Body of pancreas (tissue), 4 donors: ENCODE results near the gene FOXP3. TPM values are rescaled to one million over a fixed set of nuclear protein-coding genes. Genes with fewer than 3 reads are reported as not detected.

Experiments
- ATAC-seq: fragments of 150-250 bp; one replicate; pipeline ENCODE4 v1.9.1; 2016
- DNase-seq, 4 donors: peaks; one replicate each; pipeline ENCODE4 v3.0.0-alpha.2; 2019
- H3K27ac ChIP-seq, 4 donors: fragments of 200-600 bp; sonication (generic); 1 replicate in 3 of 4; 2 replicates in 1 of 4; pipeline versions ENCODE4 v1.5.1 to v1.6.1; 2016 to 2019; ENCODE audit warnings: mild to moderate bottlenecking in 1 of 4, mixed read lengths in 1 of 4, moderate library complexity in 1 of 4
- H3K27me3 ChIP-seq, 2 donors: fragments of 200-600 bp; sonication (generic); one replicate each; pipeline ENCODE4 v1.6.0; 2016; ENCODE audit warnings: mild to moderate bottlenecking in 1 of 2
- H3K36me3 ChIP-seq, 2 donors: fragments of 200-600 bp; sonication (generic); replicated peaks in 1 of 2; 2 replicates each; pipeline ENCODE4 v1.5.1; 2016; ENCODE audit warnings: low read depth in 2 of 2; ENCODE audit not compliant: insufficient read depth in 1 of 2
- H3K4me1 ChIP-seq: fragments of 200-600 bp; sonication (generic); one replicate; pipeline ENCODE4 v1.6.0; 2016
- H3K4me3 ChIP-seq, 2 donors: fragments of 200-600 bp; sonication (generic); 1 replicate in 1 of 2; 2 replicates in 1 of 2; pipeline ENCODE4 v1.5.1; 2016 to 2019
- H3K9me3 ChIP-seq, 3 donors: fragments of 200-600 bp; sonication (generic); 1 replicate in 2 of 3; 2 replicates in 1 of 3; pipeline ENCODE4 v1.5.1; 2016
- POLR2A ChIP-seq, 3 donors: fragments of 450-650 bp; IDR thresholded peaks; one replicate each; pipeline ENCODE4 v1.6.1; 2016; ENCODE audit warnings: antibody characterized with exemption in 3 of 3, mild to moderate bottlenecking in 2 of 3
- WGBS, 2 donors: methylation state at CpG; one replicate each; pipeline ENCODE4 v1.1.5; 2017; 5-methylcytosine and 5-hydroxymethylcytosine counted together
- intact Hi-C: fragments of 100-400 bp; cut with DNase I; formaldehyde crosslinking; loops from one replicate; pipeline ENCODE4 v1.15.1; 2023
- total RNA-seq, 2 donors: library from RNA; depleted of rRNA; stranded (reverse); fragments of >200 nt; gene quantifications; one replicate each; pipeline ENCODE4 v1.1.0, GENCODE V29; 2016
- TF ChIP-seq, protein P1 (sequence below), 7 experiments: fragments of 450-650 bp in 4 of 7; fragments of 200-600 bp in 3 of 7; sonication (generic) in 3 of 7; IDR thresholded peaks; one replicate each; pipeline ENCODE4 v1.5.1; 2016 to 2019; ENCODE audit warnings: antibody characterized with exemption in 7 of 7

FOXP3 gene, protein sequence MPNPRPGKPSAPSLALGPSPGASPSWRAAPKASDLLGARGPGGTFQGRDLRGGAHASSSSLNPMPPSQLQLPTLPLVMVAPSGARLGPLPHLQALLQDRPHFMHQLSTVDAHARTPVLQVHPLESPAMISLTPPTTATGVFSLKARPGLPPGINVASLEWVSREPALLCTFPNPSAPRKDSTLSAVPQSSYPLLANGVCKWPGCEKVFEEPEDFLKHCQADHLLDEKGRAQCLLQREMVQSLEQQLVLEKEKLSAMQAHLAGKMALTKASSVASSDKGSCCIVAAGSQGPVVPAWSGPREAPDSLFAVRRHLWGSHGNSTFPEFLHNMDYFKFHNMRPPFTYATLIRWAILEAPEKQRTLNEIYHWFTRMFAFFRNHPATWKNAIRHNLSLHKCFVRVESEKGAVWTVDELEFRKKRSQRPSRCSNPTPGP
- total RNA-seq: not detected

DNA sequence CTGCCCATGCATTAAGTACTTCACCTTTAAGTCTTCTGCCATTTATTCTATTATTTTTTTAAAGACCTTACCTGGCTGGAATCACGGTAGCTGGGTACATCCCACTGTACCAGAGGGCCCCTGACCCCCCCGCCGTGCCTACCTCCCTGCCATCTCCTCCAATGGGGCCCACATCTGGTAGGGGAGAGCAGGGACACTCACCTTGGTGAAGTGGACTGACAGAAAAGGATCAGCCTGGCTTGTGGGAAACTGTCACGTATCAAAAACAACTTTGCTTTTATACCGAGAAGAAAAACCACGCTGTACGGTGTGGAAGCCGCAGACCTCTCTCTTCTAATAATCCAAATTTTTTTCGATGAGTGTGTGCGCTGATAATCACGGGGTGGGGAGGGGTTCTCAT, at the start of gene FOXP3:
TSS of gene FOXP3 (minus strand) at position 251 of the 400 bp plus-strand sequence. CDS start 6,205 bp downstream, outside the sequence.
- TF ChIP-seq, protein P1, sequence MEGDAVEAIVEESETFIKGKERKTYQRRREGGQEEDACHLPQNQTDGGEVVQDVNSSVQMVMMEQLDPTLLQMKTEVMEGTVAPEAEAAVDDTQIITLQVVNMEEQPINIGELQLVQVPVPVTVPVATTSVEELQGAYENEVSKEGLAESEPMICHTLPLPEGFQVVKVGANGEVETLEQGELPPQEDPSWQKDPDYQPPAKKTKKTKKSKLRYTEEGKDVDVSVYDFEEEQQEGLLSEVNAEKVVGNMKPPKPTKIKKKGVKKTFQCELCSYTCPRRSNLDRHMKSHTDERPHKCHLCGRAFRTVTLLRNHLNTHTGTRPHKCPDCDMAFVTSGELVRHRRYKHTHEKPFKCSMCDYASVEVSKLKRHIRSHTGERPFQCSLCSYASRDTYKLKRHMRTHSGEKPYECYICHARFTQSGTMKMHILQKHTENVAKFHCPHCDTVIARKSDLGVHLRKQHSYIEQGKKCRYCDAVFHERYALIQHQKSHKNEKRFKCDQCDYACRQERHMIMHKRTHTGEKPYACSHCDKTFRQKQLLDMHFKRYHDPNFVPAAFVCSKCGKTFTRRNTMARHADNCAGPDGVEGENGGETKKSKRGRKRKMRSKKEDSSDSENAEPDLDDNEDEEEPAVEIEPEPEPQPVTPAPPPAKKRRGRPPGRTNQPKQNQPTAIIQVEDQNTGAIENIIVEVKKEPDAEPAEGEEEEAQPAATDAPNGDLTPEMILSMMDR (IDR thresholded peaks at IDR 0.05): no peak
- no peak for TF ChIP-seq POLR2A (IDR thresholded peaks at IDR 0.05)
- H3K9me3 ChIP-seq: no peaks in the 10 kb centered on the region
- no peak for DNase-seq
- no peaks in the 10 kb centered on the region for H3K27me3 ChIP-seq
- no peaks in the 10 kb centered on the region for H3K4me1 ChIP-seq
- intact Hi-C loops: no loop called here
- no peaks in the 10 kb centered on the region for H3K36me3 ChIP-seq
- no peak within 1 kb of the TSS for H3K4me3 ChIP-seq
- no peak within 1 kb of the TSS for H3K27ac ChIP-seq
- no peak for ATAC-seq
- 77 to 79% methylated on average over 7 to 11 of the region's 11 CpGs for WGBS, 2 donors

DNA sequence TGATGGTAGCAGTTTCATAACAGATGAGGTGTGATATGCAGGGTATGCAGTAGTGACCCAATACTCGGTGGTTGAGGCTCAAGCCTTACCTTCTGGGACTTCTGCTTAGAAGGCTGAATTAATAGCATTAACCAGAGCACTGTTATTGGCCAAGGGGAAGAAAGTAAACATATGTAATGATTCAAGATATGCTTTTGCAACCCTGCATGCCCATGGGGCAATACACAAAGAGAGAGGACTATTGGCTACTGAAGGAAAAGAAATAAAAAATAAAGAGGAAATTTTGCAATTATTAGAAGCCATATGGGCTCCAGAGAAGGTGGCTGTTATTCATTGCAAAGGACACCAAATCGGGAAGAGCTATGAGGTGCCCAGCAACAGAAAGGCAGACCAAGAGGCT, 47.7 kb upstream of the FOXP3 start:
- Histone ChIP-seq H3K36me3 (no peaks in the 10 kb centered on the region), H3K9me3 (no peaks in the 10 kb centered on the region), H3K27me3 (no peaks in the 10 kb centered on the region), H3K27ac (no peak overlapping the region), H3K4me3 (no peak overlapping the region), H3K4me1 (no peaks in the 10 kb centered on the region)
- TF ChIP-seq, protein P1 (IDR thresholded peaks at IDR 0.05): no peak
- no peak for TF ChIP-seq POLR2A (IDR thresholded peaks at IDR 0.05)
- ATAC-seq (no peak), DNase-seq (no peak)
- 63 to 75% methylated on average over 2 of the region's 2 CpGs for WGBS, 2 donors
- intact Hi-C loops: no loop called here

DNA sequence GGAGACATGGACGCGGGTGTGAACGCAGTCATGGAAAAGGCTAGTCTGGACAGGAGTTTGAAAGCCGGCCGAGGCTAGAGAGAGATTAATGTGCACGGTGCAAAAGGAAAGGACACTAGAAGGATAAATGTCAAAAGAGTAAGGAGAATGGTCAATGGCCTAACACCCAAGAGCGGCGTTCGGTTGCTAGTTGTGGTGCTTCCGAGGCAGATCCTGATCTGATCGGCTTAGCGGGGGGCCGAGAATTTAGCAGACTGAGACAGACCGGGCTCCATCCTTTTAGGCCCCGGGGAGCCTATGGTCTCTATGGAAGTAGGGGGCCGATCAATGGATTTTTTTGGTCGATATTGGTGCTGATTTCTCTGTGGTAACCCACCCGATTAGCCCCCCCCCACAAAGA, 45.9 kb upstream of the FOXP3 start:
- TF ChIP-seq, protein P1 (IDR thresholded peaks at IDR 0.05): no peak
- no peak for TF ChIP-seq POLR2A (IDR thresholded peaks at IDR 0.05)
- Histone ChIP-seq H3K27ac (peak overlapping the region in 1 of 4 donors; percentile 61), H3K27me3 (no peaks in the 10 kb centered on the region), H3K4me3 (no peak overlapping the region), H3K9me3 (no peaks in the 10 kb centered on the region), H3K36me3 (no peaks in the 10 kb centered on the region), H3K4me1 (no peaks in the 10 kb centered on the region)
- 72 to 85% methylated on average over 13 to 16 of the region's 18 CpGs for WGBS, 2 donors
- intact Hi-C loops: no loop called here
- ATAC-seq (no peak), DNase-seq (no peak)

DNA sequence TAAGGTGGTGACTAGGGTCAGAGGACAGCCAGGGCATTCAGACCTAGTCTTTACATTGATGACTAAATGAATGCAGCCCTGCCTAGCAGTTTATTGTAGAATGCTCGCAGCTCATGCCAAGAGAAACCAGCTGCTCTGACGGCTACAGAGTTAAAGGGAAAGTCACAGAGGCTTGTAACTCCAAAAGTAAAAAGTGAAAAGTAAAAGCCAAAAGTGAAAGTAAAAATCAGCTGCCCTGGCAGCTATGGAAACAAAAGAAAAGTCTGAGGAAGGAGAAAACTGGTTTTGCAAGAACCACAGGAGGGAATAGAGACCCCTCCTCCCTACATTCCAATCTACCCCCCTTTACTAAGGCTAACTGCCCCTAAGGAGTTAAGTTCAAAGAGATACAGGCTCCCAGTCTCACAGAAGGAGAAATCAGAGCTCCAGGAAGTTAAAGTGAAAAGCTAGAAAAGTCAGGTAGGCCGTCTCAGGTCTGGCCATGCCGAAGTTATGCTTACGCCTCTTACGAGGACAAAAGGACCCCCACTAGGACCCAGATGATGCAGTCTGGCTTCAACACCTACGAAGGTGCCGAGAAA, 45.0 kb upstream of the FOXP3 start:
- intact Hi-C loops: no loop called here
- Histone ChIP-seq H3K36me3 (no peaks in the 10 kb centered on the region), H3K4me1 (no peaks in the 10 kb centered on the region), H3K27me3 (no peaks in the 10 kb centered on the region), H3K4me3 (no peak overlapping the region), H3K27ac (peak overlapping the region in 3 of 4 donors; percentile 39 to 81 (median 61)), H3K9me3 (no peaks in the 10 kb centered on the region)
- TF ChIP-seq POLR2A (IDR thresholded peaks at IDR 0.05): no peak
- TF ChIP-seq, protein P1 (IDR thresholded peaks at IDR 0.05): no peak
- WGBS, 2 donors: 2 to 4% methylated on average over 8 of the region's 8 CpGs
- ATAC-seq (peak; percentile 53), DNase-seq (peak in 1 of 4 donors; percentile 17)
